IPS DF 6.9 (cell line): ENCODE data around the gene ADRA2C.
"Not testable (repeated sequence)": the region's sequence is repeated elsewhere in the genome, so short reads cannot be mapped to it uniquely, and the experiment has no call there.

Experiments used
- DNase-seq: peaks from one replicate; pipeline ENCODE4 v3.0.0-alpha.2; 2013; ENCODE audit warnings: low read depth, low spot score
- H3K27ac ChIP-seq: one replicate; pipeline ENCODE4 v1.5.1; 2013; ENCODE audit warnings: low read length, control low read depth
- H3K27me3 ChIP-seq: 2 replicates; pipeline ENCODE4 v1.6.1; 2013; ENCODE audit warnings: mild to moderate bottlenecking, low read length; ENCODE audit not compliant: control insufficient read depth, insufficient read depth
- H3K36me3 ChIP-seq: 2 replicates; pipeline ENCODE4 v1.6.1; 2013; ENCODE audit warnings: low read length; ENCODE audit not compliant: control insufficient read depth, insufficient read depth
- H3K4me1 ChIP-seq: 2 replicates; pipeline ENCODE4 v1.6.1; 2013; ENCODE audit warnings: low read length; ENCODE audit not compliant: control insufficient read depth, insufficient read depth
- H3K4me3 ChIP-seq: 2 replicates; pipeline ENCODE4 v1.5.1; 2013; ENCODE audit warnings: mild to moderate bottlenecking, low read length
- H3K9me3 ChIP-seq: 2 replicates; pipeline ENCODE4 v1.6.1; 2013; ENCODE audit warnings: low read length, inconsistent platforms; ENCODE audit not compliant: control insufficient read depth, insufficient read depth
- WGBS: extraction: QIAGEN DNeasy Blood & Tissue Kit; methylation state at CpG from one replicate; pipeline ENCODE4 v1.1.7; 2013; ENCODE audit warnings: mixed read lengths, missing lambda C conversion rate; ENCODE audit not compliant: insufficient read length, insufficient coverage; 5-methylcytosine and 5-hydroxymethylcytosine counted together

Gene ADRA2C

GRCh38 chr4:3813151-3814052 is 47.2 kb downstream of the ADRA2C start:
- Histone ChIP-seq H3K36me3 (no peaks in the 10 kb centered on the region), H3K4me1 (no peaks in the 10 kb centered on the region; the same call in 1 of the 2 replicates), H3K4me3 (no peak overlapping the region), H3K27me3 (no peaks in the 10 kb centered on the region), H3K27ac (no peak overlapping the region), H3K9me3 (no peaks in the 10 kb centered on the region)
- WGBS: no CpG with 5 or more reads among the region's 29 CpGs
- DNase-seq: no peak

- Histone ChIP-seq H3K4me1 (no peaks in the 10 kb centered on the region; the same call in 1 of the 2 replicates), H3K4me3 (no peak overlapping the region), H3K9me3 (no peaks in the 10 kb centered on the region), H3K27me3 (no peaks in the 10 kb centered on the region), H3K27ac (no peak overlapping the region), H3K36me3 (no peaks in the 10 kb centered on the region)
- no CpG with 5 or more reads among the region's 6 CpGs for WGBS
- DNase-seq: no peak
These were observed 47.9 kb downstream of the ADRA2C start for GRCh38 chr4:3814053-3814570.

DNA sequence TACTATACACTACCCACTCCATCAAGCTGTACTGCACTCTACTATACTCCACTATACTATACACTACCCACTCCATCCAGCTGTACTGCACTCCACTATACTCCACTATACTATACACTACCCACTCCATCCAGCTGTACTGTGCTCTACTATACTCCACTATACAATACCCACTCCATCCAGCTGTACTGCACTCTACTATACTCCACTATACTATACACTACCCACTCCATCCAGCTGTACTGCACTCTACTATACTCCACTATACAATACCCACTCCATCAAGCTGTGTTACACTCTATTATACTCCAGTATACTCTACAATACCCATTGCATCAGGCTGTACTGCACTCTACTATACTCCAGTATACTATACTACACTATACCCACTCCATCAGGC is 48.7 kb downstream of the ADRA2C start:
- DNase-seq, H3K27ac ChIP-seq: not testable (repeated sequence)

DNA sequence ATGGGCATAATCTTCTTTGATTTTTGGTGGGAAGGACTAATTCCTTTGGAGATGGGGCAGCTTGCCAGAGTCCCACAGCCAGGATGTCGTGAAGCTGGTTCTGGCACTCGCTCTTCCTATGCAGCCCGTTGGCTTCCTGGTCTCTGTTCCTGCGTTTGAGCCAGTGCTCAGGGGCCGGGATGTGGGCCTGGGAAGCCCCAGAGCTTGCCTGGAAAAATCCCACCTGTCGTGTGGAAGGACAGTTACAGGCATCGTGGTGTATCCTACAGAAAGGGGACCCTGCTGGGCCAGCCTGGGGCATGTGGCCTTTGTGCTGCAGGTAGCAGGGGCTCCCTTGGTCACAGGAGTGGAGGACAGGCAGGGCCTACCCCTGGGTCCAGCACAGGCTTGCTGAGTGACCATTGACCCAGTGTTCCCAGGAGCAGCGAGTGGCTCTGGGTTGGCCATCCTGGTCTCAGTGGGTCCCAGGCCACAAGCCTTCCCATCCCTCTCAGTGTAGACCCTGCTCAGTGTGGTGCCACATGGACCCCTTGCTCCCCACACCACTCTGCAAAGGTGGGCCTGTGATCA is 50.2 kb downstream of the ADRA2C start:
- WGBS: no CpG with 5 or more reads among the region's 8 CpGs
- H3K27me3 ChIP-seq: no peaks in the 10 kb centered on the region
- DNase-seq: no peak
- H3K4me1 ChIP-seq: no peaks in the 10 kb centered on the region
- H3K36me3 ChIP-seq: no peaks in the 10 kb centered on the region
- no peak overlapping the region for H3K27ac ChIP-seq
- no peak overlapping the region for H3K4me3 ChIP-seq
- no peaks in the 10 kb centered on the region for H3K9me3 ChIP-seq

More for the DNA sequence above, 48.7 kb downstream of the ADRA2C start:
- H3K4me3 ChIP-seq, H3K27me3 ChIP-seq, H3K4me1 ChIP-seq, H3K9me3 ChIP-seq, H3K36me3 ChIP-seq: not testable (repeated sequence)

DNA sequence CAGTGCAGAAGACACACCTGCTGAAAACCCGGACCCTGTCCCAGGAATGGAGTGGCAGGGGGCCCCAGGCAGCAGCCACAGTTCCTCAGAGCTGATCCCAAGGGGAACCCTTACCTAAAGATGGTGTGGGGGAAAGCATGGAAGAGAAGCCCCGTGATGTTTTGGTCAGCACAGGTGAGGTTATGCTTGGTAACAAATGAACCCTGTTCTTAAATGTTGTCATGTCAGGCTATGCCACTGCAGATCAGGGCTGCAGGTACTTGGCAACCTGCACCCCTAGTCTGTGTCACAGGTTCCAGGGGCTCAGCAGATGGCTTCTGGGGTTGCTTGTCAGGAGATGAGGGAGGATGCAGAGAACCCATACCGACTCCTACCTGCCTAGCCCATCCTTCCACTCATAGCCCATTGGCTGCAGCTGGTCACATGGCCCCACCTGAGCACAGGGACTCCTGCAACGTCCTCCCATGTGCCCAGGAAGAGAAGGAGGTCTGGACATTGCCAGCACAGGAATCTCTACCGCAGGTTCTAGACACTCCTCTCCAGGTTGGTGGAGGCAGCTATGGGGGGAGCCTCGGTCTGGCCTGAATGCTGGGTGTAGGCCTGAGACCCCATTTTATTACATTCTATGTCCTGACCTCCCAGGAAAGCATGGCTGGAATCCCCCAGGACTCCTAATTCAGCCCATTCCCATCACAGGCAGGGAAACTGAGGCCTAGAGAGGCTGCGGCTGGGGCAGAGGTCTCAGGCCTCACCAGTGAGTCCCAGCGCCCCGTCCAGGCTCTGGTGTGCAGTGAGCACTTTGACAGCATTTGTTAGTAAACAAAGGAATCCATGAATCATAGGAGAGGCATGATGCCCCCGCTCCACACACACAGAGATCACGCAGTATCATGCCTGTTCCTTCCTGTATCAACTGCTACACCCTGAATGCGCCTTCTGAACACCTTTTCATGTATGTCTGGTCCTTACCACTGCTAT is 51.1 kb downstream of the ADRA2C start:
- no peak for DNase-seq
- Histone ChIP-seq H3K9me3 (no peaks in the 10 kb centered on the region), H3K36me3 (no peaks in the 10 kb centered on the region), H3K4me3 (no peak overlapping the region), H3K27ac (no peak overlapping the region), H3K4me1 (peaks cover 5% of the 10 kb centered on the region; the same call in 1 of the 2 replicates), H3K27me3 (no peaks in the 10 kb centered on the region)
- no CpG with 5 or more reads among the region's 12 CpGs for WGBS
